OCI-LY1 (cell line): Measurements from ENCODE around the gene CLIP2.
A peak's percentile ranks its signal among the peaks of the same experiment; 100 is the strongest.
"Not testable (repeated sequence)": the region's sequence is repeated elsewhere in the genome, so short reads cannot be mapped to it uniquely, and the experiment has no call there.

Source experiments
- EZH2 ChIP-seq: fragments of 200-600 bp; sonication (generic), shearing (Covaris generic); IDR thresholded peaks from 2 replicates; pipeline ENCODE4 v1.8.0; 2017; ENCODE audit warnings: borderline replicate concordance, mixed run types, mild to moderate bottlenecking, antibody characterized with exemption, low read length, moderate library complexity, mixed read lengths
- TF ChIP-seq, protein P1 (sequence below): fragments of 200-600 bp; sonication (generic), shearing (Covaris generic); IDR thresholded peaks from 2 replicates; pipeline ENCODE4 v1.5.1; 2017; ENCODE audit warnings: mild to moderate bottlenecking, antibody characterized with exemption, low read length, moderate library complexity, mixed read lengths

DNA sequence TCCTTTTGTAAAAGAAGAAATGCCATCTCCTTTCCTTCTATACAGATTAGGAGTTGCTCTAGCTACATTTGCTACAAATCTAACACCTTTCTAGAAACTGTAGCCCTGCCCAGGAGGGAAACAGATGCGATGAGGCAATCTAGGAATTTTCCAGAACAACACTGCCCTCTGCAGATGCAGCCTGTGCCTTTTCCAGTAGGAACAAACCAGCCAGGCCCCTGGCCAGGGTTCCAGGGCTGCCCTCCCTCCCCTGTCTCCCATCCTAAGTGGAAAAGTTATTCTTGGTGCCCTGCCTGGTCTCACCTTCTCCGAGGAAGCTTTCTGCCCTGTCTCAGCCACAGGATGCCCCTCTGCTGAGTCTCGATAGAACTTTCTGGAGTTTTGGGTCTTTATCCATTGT lies 105.4 kb downstream of the CLIP2 start:
- TF ChIP-seq, protein P1, sequence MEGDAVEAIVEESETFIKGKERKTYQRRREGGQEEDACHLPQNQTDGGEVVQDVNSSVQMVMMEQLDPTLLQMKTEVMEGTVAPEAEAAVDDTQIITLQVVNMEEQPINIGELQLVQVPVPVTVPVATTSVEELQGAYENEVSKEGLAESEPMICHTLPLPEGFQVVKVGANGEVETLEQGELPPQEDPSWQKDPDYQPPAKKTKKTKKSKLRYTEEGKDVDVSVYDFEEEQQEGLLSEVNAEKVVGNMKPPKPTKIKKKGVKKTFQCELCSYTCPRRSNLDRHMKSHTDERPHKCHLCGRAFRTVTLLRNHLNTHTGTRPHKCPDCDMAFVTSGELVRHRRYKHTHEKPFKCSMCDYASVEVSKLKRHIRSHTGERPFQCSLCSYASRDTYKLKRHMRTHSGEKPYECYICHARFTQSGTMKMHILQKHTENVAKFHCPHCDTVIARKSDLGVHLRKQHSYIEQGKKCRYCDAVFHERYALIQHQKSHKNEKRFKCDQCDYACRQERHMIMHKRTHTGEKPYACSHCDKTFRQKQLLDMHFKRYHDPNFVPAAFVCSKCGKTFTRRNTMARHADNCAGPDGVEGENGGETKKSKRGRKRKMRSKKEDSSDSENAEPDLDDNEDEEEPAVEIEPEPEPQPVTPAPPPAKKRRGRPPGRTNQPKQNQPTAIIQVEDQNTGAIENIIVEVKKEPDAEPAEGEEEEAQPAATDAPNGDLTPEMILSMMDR = peak; percentile 13; the same call in 1 of the 2 replicates
- TF ChIP-seq EZH2 = not testable (repeated sequence)
